Spleen (tissue), 11 donors: ENCODE measurements around the gene KYNU. TPM values are rescaled to one million over a fixed set of nuclear protein-coding genes. Genes with fewer than 3 reads are reported as not detected.
"Not testable (repeated sequence)": the region's sequence is repeated elsewhere in the genome, so short reads cannot be mapped to it uniquely, and the experiment has no call there.

Experiments
- DNase-seq: peaks from one replicate; pipeline ENCODE4 v3.0.0-alpha.2; 2020
- H3K27ac ChIP-seq, 8 donors: fragments of 200-600 bp; sonication (generic) in 7 of 8; 1 replicate in 4 of 8; 2 replicates in 4 of 8; pipeline versions ENCODE4 v1.5.0 to v1.8.0; 2016 to 2021; ENCODE audit warnings: inconsistent platforms in 4 of 8, mild to moderate bottlenecking in 4 of 8, moderate library complexity in 1 of 8
- H3K27me3 ChIP-seq, 7 donors: fragments of 200-600 bp; sonication (generic) in 6 of 7; replicated peaks in 1 of 7; 1 replicate in 4 of 7; 2 replicates in 3 of 7; pipeline versions ENCODE4 v1.5.0 to v1.8.0; 2016 to 2021; ENCODE audit warnings: inconsistent platforms in 3 of 7, mild to moderate bottlenecking in 1 of 7
- H3K36me3 ChIP-seq, 6 donors: fragments of 200-600 bp; sonication (generic) in 5 of 6; 1 replicate in 4 of 6; 2 replicates in 2 of 6; pipeline versions ENCODE4 v1.5.0 to v1.8.0; 2016 to 2021; ENCODE audit warnings: inconsistent platforms in 2 of 6
- H3K4me1 ChIP-seq, 6 donors: fragments of 200-600 bp; sonication (generic) in 5 of 6; 1 replicate in 3 of 6; 2 replicates in 3 of 6; pipeline versions ENCODE4 v1.5.0 to v1.8.0; 2016 to 2021; ENCODE audit warnings: inconsistent platforms in 3 of 6
- H3K4me3 ChIP-seq, 8 donors: fragments of 200-600 bp; sonication (generic) in 7 of 8; 1 replicate in 4 of 8; 2 replicates in 4 of 8; pipeline versions ENCODE4 v1.5.0 to v1.8.0; 2016 to 2021; ENCODE audit warnings: inconsistent platforms in 4 of 8, mild to moderate bottlenecking in 4 of 8, moderate library complexity in 2 of 8
- H3K9me3 ChIP-seq, 8 donors: fragments of 200-600 bp; sonication (generic) in 7 of 8; 1 replicate in 4 of 8; 2 replicates in 4 of 8; pipeline versions ENCODE4 v1.5.0 to v1.8.0; 2016 to 2021; ENCODE audit warnings: inconsistent platforms in 4 of 8
- CTCF ChIP-seq, 11 experiments: fragments of 200-600 bp in 7 of 11; fragments of 450-650 bp in 4 of 11; sonication (generic) in 4 of 11; IDR thresholded peaks in 8 of 11; conservative IDR thresholded peaks in 3 of 11; 1 replicate in 7 of 11; 2 replicates in 4 of 11; pipeline versions ENCODE4 v1.4.0 to v1.8.0; 2016 to 2021; ENCODE audit warnings: antibody characterized with exemption in 11 of 11, inconsistent platforms in 4 of 11, mild to moderate bottlenecking in 1 of 11
- POLR2A ChIP-seq, 3 donors: fragments of 450-650 bp; IDR thresholded peaks; one replicate each; pipeline ENCODE4 v1.5.1; 2017; ENCODE audit warnings: antibody characterized with exemption in 3 of 3, mild to moderate bottlenecking in 1 of 3
- POLR2AphosphoS5 ChIP-seq, 3 donors: sonication (generic); formaldehyde crosslinking; IDR thresholded peaks; one replicate each; pipeline ENCODE4 v1.5.1; 2017; ENCODE audit warnings: antibody characterized with exemption in 3 of 3
- WGBS, 5 donors: extraction: QIAGEN DNeasy Blood & Tissue Kit in 3 of 5; methylation state at CpG; one replicate each; pipeline versions ENCODE4 v1.1.5 to v1.1.7; 2013 to 2018; 5-methylcytosine and 5-hydroxymethylcytosine counted together
- intact Hi-C: fragments of 100-400 bp; cut with DNase I; formaldehyde crosslinking; loops from one replicate; pipeline ENCODE4 v1.15.0; 2023; ENCODE audit warnings: low total_unique reads
- polyA plus RNA-seq, 3 donors: library from polyadenylated mRNA; stranded (reverse); fragments of 200-250 nt; gene quantifications; one replicate each; pipeline ENCODE4 v1.2.1, GENCODE V29; 2013
- total RNA-seq, 7 donors: library from RNA; depleted of rRNA in 3 of 7; stranded (reverse); fragments of >200 nt in 3 of 7; fragmentation: NEBNext Ultra II Directional in 4 of 7; extraction: Animal tissue kit (Norgen Biotek cat#: 25700) in 4 of 7; gene quantifications; one replicate each; pipeline versions ENCODE4 v1.1.0 to v1.2.1, GENCODE V29; 2016 to 2021
- donor health status: healthy with polysubstance abuse.
- donor health status: DM: no; HTN: no; CAD: no; lungs with moderate emphysema.
- donor health status: DM: no; HTN: no; CAD: no.
- donor health status: Bipolar disorder and iron deficiency.
- donor health status: healthy.
- donor health status: DM: no; HTN: no; CAD: no.
- donor health status: DM: yes; HTN: yes; CAD: no.

KYNU gene
- total and polyA plus RNA-seq, 10 donors, result 11.1 to 38.4 (median 20.8) TPM

GRCh38 chr2:142942690-142943089 is 65.2 kb downstream of the KYNU start:
- Histone ChIP-seq H3K27me3 (no peaks in the 10 kb centered on the region), H3K36me3 (peaks cover 0 to 18% (median 2%) of the 10 kb centered on the region in 6 donors), H3K4me3 (no peak overlapping the region), H3K27ac (no peak overlapping the region), H3K9me3 (no peaks in the 10 kb centered on the region), H3K4me1 (no peaks in the 10 kb centered on the region)
- DNase-seq, result no peak
- intact Hi-C loops, result no loop called here
- WGBS, 5 donors, result 70 to 96% (median 84%) methylated on average over 1 of the region's 1 CpG
- TF ChIP-seq CTCF (IDR thresholded peaks at IDR 0.05 in 8 of 11, conservative IDR thresholded peaks at IDR 0.05 in 3 of 11) (no peak), POLR2A (IDR thresholded peaks at IDR 0.05) (no peak), POLR2AphosphoS5 (IDR thresholded peaks at IDR 0.05) (no peak)

- no peak for DNase-seq
- no peak overlapping the region for H3K4me3 ChIP-seq
- TF ChIP-seq CTCF (IDR thresholded peaks at IDR 0.05 in 8 of 11, conservative IDR thresholded peaks at IDR 0.05 in 3 of 11) (no peak), POLR2A (IDR thresholded peaks at IDR 0.05) (no peak), POLR2AphosphoS5 (IDR thresholded peaks at IDR 0.05) (no peak)
- intact Hi-C loops, result no loop called here
- H3K27me3 ChIP-seq, result no peaks in the 10 kb centered on the region
- H3K4me1 ChIP-seq, result no peaks in the 10 kb centered on the region
- H3K36me3 ChIP-seq, result peaks cover 0 to 33% (median 2%) of the 10 kb centered on the region in 6 donors
- H3K27ac ChIP-seq, result no peak overlapping the region
- H3K9me3 ChIP-seq, result peaks cover 0 to 9% (median under 1%) of the 10 kb centered on the region in 8 donors
These were observed 66.8 kb downstream of the KYNU start for GRCh38 chr2:142944264-142944663.

- no peaks in the 10 kb centered on the region for H3K27me3 ChIP-seq
- no peaks in the 10 kb centered on the region for H3K4me1 ChIP-seq
- no peak overlapping the region for H3K27ac ChIP-seq
- TF ChIP-seq POLR2AphosphoS5 (IDR thresholded peaks at IDR 0.05) (no peak), POLR2A (IDR thresholded peaks at IDR 0.05) (no peak), CTCF (IDR thresholded peaks at IDR 0.05 in 8 of 11, conservative IDR thresholded peaks at IDR 0.05 in 3 of 11) (no peak)
- no peak overlapping the region for H3K4me3 ChIP-seq
- DNase-seq, result no peak
- H3K36me3 ChIP-seq, result peaks cover 0 to 37% (median 2%) of the 10 kb centered on the region in 6 donors
- peaks cover 0 to 14% (median 2%) of the 10 kb centered on the region in 8 donors for H3K9me3 ChIP-seq
- intact Hi-C loops, result no loop called here
These were observed 67.3 kb downstream of the KYNU start for GRCh38 chr2:142944721-142945120.

- Histone ChIP-seq H3K27ac (no peak overlapping the region), H3K4me3 (no peak overlapping the region), H3K9me3 (peaks cover 0 to 20% (median 2%) of the 10 kb centered on the region in 8 donors), H3K36me3 (peaks cover 0 to 44% (median 2%) of the 10 kb centered on the region in 6 donors), H3K27me3 (no peaks in the 10 kb centered on the region), H3K4me1 (no peaks in the 10 kb centered on the region)
- 68 to 83% (median 76%) methylated on average over 1 of the region's 1 CpG for WGBS, 5 donors
- no peak for TF ChIP-seq POLR2AphosphoS5 (IDR thresholded peaks at IDR 0.05)
- TF ChIP-seq POLR2A (IDR thresholded peaks at IDR 0.05), result no peak
- TF ChIP-seq CTCF (IDR thresholded peaks at IDR 0.05 in 8 of 11, conservative IDR thresholded peaks at IDR 0.05 in 3 of 11), result no peak
- no peak for DNase-seq
- intact Hi-C loops, result no loop called here
These were observed 69.5 kb downstream of the KYNU start for GRCh38 chr2:142946941-142947340.

GRCh38 chr2:142948723-142949122 is 71.3 kb downstream of the KYNU start:
- H3K4me1 ChIP-seq, DNase-seq, H3K27me3 ChIP-seq, intact Hi-C loops, H3K27ac ChIP-seq, H3K4me3 ChIP-seq: not testable (repeated sequence)
- WGBS, 5 donors, result 85 to 94% (median 91%) methylated on average over 2 of the region's 2 CpGs
- H3K36me3 ChIP-seq, result peaks cover 0 to 49% (median 2%) of the 10 kb centered on the region in 6 donors
- peaks cover 0 to 20% (median 2%) of the 10 kb centered on the region in 8 donors for H3K9me3 ChIP-seq

GRCh38 chr2:142950323-142950722 is 72.9 kb downstream of the KYNU start:
- H3K27me3 ChIP-seq, H3K4me3 ChIP-seq, H3K4me1 ChIP-seq, H3K27ac ChIP-seq, DNase-seq, intact Hi-C loops: not testable (repeated sequence)
- Histone ChIP-seq H3K36me3 (peaks cover 0 to 57% (median 2%) of the 10 kb centered on the region in 6 donors), H3K9me3 (peaks cover 0 to 20% (median 2%) of the 10 kb centered on the region in 8 donors)
- 92 to 98% (median 98%) methylated on average over 2 of the region's 2 CpGs for WGBS, 5 donors
